ENCODE results near the gene IL15. TPM values are rescaled to one million over a fixed set of nuclear protein-coding genes. Genes with fewer than 3 reads are reported as not detected.

The IL15 gene
- polyA plus RNA-seq, 3 donors = 1.7 to 2.0 (median 1.7) TPM

- no peak for DNase-seq (ENCODE audit: low read depth in 3 of 3, low spot score in 2 of 3)
Measured at GRCh38 chr4:141761926-141762325, 125.5 kb downstream of the IL15 start.

GRCh38 chr4:141763374-141763773 is 127.0 kb downstream of the IL15 start:
- DNase-seq (ENCODE audit: low read depth in 3 of 3, low spot score in 2 of 3) = no peak

GRCh38 chr4:141768954-141769353 is 132.6 kb downstream of the IL15 start:
- DNase-seq (ENCODE audit: low read depth in 3 of 3, low spot score in 2 of 3) = no peak

DNA sequence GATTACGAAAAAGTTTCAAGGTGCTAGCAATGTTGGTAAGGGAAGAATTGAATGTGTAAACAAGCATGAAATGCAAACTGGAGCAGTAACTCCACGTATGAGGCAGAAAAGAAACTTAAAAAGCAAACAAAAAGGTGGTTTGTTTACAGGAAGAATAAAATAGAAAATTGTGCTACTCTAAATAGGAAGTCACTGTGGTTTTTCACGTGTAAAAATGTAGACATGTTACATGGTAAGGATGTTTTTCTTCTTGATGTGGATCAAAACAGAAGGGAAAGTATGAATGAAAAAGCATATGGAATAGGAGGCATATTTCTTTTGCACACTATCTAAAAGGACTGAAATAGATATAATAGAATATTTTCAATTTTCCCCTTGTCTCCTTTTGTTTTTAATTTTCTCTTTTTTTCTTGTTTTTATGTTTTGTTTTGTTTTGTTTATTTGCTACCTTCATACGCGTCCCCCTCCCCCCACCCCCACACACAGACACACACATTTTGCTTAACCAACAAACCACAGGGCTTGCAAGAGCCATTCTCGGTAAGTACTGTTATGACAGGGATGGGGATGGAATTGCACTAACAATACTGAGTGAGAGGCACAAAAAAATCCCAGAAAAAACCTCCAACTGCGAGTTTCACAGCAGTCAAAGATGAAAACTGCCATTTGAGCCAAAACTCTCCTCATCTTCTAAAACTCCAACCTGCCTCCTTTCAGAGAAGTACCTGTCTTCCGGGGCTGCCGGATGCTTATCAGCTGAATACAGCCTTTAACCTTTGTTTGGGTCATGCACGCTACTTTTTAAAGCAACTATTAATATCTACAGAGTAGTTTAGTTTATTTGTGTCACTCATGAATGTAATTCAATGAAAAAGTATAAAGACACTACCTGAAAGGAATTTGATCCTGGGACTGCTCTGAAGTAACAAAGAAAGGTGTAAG is 135.8 kb downstream of the IL15 start:
- DNase-seq (ENCODE audit: low read depth in 3 of 3, low spot score in 2 of 3) = no peak

DNA sequence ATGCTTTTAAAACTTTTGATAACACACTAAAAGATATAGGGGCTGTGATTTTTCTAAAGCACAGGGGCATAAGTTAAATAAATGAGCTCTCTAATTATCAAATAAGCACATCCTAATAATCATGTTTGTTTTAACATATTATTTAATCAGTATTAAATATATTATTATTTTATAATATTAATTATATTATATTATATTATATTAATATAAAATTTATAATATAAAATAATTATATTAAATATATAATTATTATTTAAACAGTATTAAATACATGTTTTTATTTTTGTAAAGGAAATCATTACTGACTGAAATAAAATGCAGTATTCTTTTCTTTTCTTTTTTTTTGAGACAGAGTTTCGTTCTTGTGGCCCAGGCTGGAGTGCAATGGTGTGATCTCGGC is 136.5 kb downstream of the IL15 start:
- DNase-seq (ENCODE audit: low read depth in 3 of 3, low spot score in 2 of 3) = no peak

- no peak for DNase-seq (ENCODE audit: low read depth in 3 of 3, low spot score in 2 of 3)
Measured at GRCh38 chr4:141782205-141782604, 145.8 kb downstream of the IL15 start.

All from right renal cortex interstitium (tissue), 3 donors.